ENCODE results near the gene F12. TPM values are rescaled to one million over a fixed set of nuclear protein-coding genes. Genes with fewer than 3 reads are reported as not detected.

The F12 gene
- total and polyA plus RNA-seq, 2 of the 8 experiments (the other 6 are each of a cell fraction or from before 2014, with no cell fraction given) = 6.5 to 7.8 TPM

GRCh38 chr5:177357146-177357458 lies 52.3 kb downstream of the F12 start:
- Histone ChIP-seq H2AK5ac (ENCODE audit: low read depth, low read length) (peak overlapping the region; percentile 56; the same call in 1 of the 2 replicates), H4K8ac (ENCODE audit: extremely low read depth, insufficient read depth, low read length) (no peak overlapping the region), H3K4ac (replicated peaks; ENCODE audit: insufficient read length, low read depth, low read length) (peak overlapping the region; percentile 85), H3K4me2 (ENCODE audit: insufficient read depth in 1 of 2, low read depth in 2 of 2, low read length in 2 of 2) (no peak overlapping the region), H4K20me1 (replicated peaks in 1 of 2; ENCODE audit: control insufficient read depth in 1 of 2, insufficient read depth in 2 of 2, low read length in 2 of 2) (no peaks in the 10 kb centered on the region), H3K27me3 (replicated peaks in 1 of 4; ENCODE audit: control insufficient read depth in 3 of 4, extremely low read depth in 1 of 4, insufficient read depth in 3 of 4, low read length in 3 of 4) (peaks cover 0 to 8% (median 1%) of the 10 kb centered on the region in 4 experiments; a peak in 2 of 7 replicates), H3K79me2 (ENCODE audit: control insufficient read depth in 1 of 2, insufficient read depth in 2 of 2, low read length in 2 of 2) (no peaks in the 10 kb centered on the region), H3K14ac (ENCODE audit: insufficient read length) (no peak overlapping the region), H2BK120ac (replicated peaks; ENCODE audit: low read depth, low read length) (no peak overlapping the region), H3K4me3 (ENCODE audit: extremely low read depth in 1 of 4, insufficient read depth in 2 of 4, low read depth in 3 of 4, low read length in 4 of 4) (no peak overlapping the region), H3K36me3 (ENCODE audit: control insufficient read depth in 2 of 4, insufficient read depth in 4 of 4, low read length in 3 of 4) (no peaks in the 10 kb centered on the region), H4K5ac (ENCODE audit: insufficient read length, low read depth, low read length) (no peak overlapping the region), H3K79me1 (ENCODE audit: low read depth, low read length) (no peaks in the 10 kb centered on the region), H3K9ac (replicated peaks in 1 of 4; ENCODE audit: extremely low read depth in 1 of 4, low read depth in 3 of 4, low read length in 3 of 4) (no peak overlapping the region), H2BK5ac (ENCODE audit: low read depth, low read length) (no peak overlapping the region), H3K27ac (ENCODE audit: low read depth, low read length) (no peak overlapping the region), H4K91ac (replicated peaks; ENCODE audit: insufficient read length, low read length) (no peak overlapping the region), H3K9me3 (ENCODE audit: insufficient read depth in 2 of 2, low read depth in 1 of 2, low read length in 1 of 2) (no peaks in the 10 kb centered on the region), H2BK12ac (ENCODE audit: low read depth, low read length) (peak overlapping the region; percentile 75; the same call in 1 of the 2 replicates), H3K4me1 (replicated peaks in 1 of 4; ENCODE audit: control insufficient read depth in 3 of 4, insufficient read depth in 4 of 4, low read length in 3 of 4) (peaks cover 0 to 4% (median 2%) of the 10 kb centered on the region in 4 experiments; a peak in 5 of 7 replicates), H3K56ac (replicated peaks; ENCODE audit: insufficient read length, low read depth, low read length) (no peak overlapping the region), H3K18ac (ENCODE audit: extremely low read depth, low read length) (no peak overlapping the region), H2BK20ac (ENCODE audit: low read length) (no peak overlapping the region), H2AFZ (ENCODE audit: low read length) (no peak overlapping the region), H2BK15ac (ENCODE audit: low read length) (no peak overlapping the region), H3K23me2 (ENCODE audit: low read depth, low read length) (peaks cover 1% of the 10 kb centered on the region; the same call in 1 of the 2 replicates), H3K23ac (ENCODE audit: insufficient read length) (no peak overlapping the region)
- DNase-seq (ENCODE audit: low read depth in 1 of 2, low spot score in 2 of 2) (no peak), FAIRE-seq (no peak)
- WGBS, 2 experiments (ENCODE audit: extremely low coverage in 1 of 2, insufficient coverage in 1 of 2, insufficient read length in 1 of 2, insufficient replicate concordance in 2 of 2, low coverage in 1 of 2, low lambda C conversion rate in 2 of 2, missing lambda C conversion rate in 1 of 2) = 81% methylated on average over 5 of the region's 5 CpGs; no CpG with 5 or more reads in 1 of the 2 experiments
- POLR2A ChIA-PET (ENCODE audit: partially characterized antibody) = no interaction called here
- CTCF ChIA-PET (ENCODE audit: partially characterized antibody) = interaction anchor here (1.1 to 11.2 kb wide), 3 partner anchors 11 to 39 kb away, joined by 3 to 142 read pairs (median 5); no protein-coding TSS in a partner anchor
- TF ChIP-seq BACH1 (IDR thresholded peaks at IDR 0.05; ENCODE audit: low read length) (no peak), USF2 (IDR thresholded peaks at IDR 0.05; ENCODE audit: low read length) (no peak), ZNF274 (IDR thresholded peaks at IDR 0.05; ENCODE audit: borderline replicate concordance, extremely low read depth, low read length) (no peak), SP4 (IDR thresholded peaks at IDR 0.05; ENCODE audit: low read length) (no peak)
